ENCODE data around the gene ASIC1. TPM values are rescaled to one million over a fixed set of nuclear protein-coding genes. Genes with fewer than 3 reads are reported as not detected.

ASIC1 gene
- total RNA-seq, 4 donors from 2014 or later = 0.59 to 2.2 (median 1.5) TPM

DNA sequence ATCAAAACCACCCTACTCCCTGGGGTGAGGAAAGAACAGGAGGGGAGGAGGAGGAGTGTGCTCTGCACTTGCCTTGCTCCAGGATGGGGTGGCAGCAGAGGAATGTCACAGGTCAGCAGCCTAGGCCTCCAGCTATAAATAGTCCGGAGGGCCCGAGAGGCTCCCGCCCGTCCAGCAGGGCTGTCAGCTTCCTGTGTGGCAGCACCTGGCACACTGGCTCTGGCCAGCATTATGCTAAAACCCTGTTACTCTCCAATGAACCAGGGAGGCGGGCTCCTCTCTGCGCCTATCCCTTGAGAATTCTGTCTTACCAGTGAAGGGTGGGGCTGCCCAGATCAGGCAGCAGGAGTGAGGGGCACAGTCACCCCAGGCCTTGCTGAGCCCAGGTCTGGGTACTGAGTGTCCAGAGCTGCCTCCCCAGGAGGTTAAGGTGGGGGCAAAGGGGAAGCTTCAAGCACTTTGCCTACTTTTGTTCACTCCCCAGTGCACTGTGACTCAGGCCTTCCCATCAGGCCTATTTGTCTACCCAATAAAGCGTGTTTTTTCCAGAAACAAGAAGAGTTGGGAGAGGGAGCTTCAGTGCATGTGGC lies 53.5 kb downstream of the ASIC1 start:
- no peak for DNase-seq (ENCODE audit: low spot score in 2 of 2)

DNA sequence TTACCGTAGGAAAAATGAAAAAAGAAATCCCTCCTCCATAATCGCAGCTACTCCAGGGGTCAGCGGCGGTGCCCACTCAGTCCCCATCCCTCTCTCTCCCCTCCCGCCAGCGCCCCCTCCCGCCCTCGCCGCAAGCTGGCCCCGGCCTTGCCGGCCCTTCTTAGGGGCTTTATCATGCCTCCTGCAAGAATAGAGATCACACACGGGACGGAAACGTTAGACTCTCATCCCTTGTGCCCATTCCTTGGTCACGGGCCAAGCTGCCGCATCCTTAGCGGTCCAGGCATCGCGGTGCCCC lies 53.9 kb downstream of the ASIC1 start:
- Histone ChIP-seq H3K36me3 (peaks cover 3% of the 10 kb centered on the region), H3K9me3 (no peaks in the 10 kb centered on the region), H3K27me3 (no peaks in the 10 kb centered on the region), H3K4me1 (peaks cover 49% of the 10 kb centered on the region), H3K4me3 (peak overlapping the region; percentile 16), H3K27ac (peak overlapping the region; percentile 80)
- WGBS = 14% methylated on average over 7 of the region's 19 CpGs
- DNase-seq (ENCODE audit: low spot score in 2 of 2) = no peak
- TF ChIP-seq POLR2AphosphoS5 (IDR thresholded peaks at IDR 0.05) = no peak
- TF ChIP-seq, protein P1, sequence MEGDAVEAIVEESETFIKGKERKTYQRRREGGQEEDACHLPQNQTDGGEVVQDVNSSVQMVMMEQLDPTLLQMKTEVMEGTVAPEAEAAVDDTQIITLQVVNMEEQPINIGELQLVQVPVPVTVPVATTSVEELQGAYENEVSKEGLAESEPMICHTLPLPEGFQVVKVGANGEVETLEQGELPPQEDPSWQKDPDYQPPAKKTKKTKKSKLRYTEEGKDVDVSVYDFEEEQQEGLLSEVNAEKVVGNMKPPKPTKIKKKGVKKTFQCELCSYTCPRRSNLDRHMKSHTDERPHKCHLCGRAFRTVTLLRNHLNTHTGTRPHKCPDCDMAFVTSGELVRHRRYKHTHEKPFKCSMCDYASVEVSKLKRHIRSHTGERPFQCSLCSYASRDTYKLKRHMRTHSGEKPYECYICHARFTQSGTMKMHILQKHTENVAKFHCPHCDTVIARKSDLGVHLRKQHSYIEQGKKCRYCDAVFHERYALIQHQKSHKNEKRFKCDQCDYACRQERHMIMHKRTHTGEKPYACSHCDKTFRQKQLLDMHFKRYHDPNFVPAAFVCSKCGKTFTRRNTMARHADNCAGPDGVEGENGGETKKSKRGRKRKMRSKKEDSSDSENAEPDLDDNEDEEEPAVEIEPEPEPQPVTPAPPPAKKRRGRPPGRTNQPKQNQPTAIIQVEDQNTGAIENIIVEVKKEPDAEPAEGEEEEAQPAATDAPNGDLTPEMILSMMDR (IDR thresholded peaks at IDR 0.05) = peak in 1 of 2 donors; percentile 76

More for the DNA sequence above, 53.5 kb downstream of the ASIC1 start:
- H3K36me3 ChIP-seq = no peaks in the 10 kb centered on the region
- 9% methylated on average over 1 of the region's 7 CpGs for WGBS
- peaks cover 47% of the 10 kb centered on the region for H3K4me1 ChIP-seq
- H3K27me3 ChIP-seq = no peaks in the 10 kb centered on the region
- H3K4me3 ChIP-seq = peak overlapping the region; percentile 16
- H3K27ac ChIP-seq = peak overlapping the region; percentile 80
- H3K9me3 ChIP-seq = no peaks in the 10 kb centered on the region
- TF ChIP-seq POLR2A (IDR thresholded peaks at IDR 0.05) (no peak), POLR2AphosphoS5 (IDR thresholded peaks at IDR 0.05) (no peak), EP300 (IDR thresholded peaks at IDR 0.05) (no peak)
- TF ChIP-seq, protein P1 (IDR thresholded peaks at IDR 0.05) = no peak

DNA sequence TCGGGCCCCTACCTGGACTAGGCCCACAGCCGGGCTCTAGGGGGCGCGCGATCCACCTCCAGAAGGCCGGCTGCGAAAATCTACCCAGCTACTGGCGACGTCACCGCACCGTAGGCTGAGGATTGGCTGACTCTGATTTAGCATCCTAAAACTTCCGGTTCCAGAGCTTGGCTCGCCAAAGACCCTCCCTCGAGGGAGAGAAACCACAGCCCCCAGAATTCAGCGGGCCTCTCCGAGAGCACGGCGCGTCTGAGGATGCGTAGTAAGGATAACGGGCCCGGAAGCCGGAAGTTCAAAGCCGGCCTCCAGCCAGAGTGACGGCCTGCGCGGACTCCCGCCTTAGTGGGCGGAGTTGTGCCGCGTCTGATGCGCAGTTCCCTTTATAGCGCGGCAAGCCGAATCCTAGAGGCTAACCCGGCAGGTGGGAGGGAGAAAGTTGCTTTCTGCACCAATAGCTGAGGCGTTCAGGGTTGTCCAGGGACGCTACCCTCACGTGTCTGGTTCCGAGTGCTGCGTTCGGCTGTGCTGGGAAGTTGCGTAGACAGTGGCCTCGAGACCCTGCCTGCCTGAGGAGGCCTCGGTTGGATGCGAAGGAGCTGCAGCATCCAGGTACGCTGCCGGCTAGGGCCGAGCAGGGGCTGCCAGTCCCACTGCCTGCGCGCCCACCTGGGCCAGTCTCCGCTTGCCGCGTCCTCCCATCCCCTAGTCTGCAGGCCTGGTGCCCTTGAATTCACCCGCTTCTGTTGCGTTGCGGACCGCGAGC lies 54.5 kb downstream of the ASIC1 start, which contains the start of gene COX14:
Gene COX14, plus strand, starts transcription at position 544 of the 763 bp plus-strand sequence. CDS start 7,808 bp downstream, outside the sequence.
- under 1% methylated on average over 43 of the region's 59 CpGs for WGBS
- Histone ChIP-seq H3K36me3 (peaks cover 6% of the 10 kb centered on the region), H3K27me3 (no peaks in the 10 kb centered on the region), H3K4me3 (peak within 1 kb of the TSS; percentile 77), H3K4me1 (peaks cover 53% of the 10 kb centered on the region), H3K9me3 (no peaks in the 10 kb centered on the region), H3K27ac (peak within 1 kb of the TSS; percentile 96)
- peak; percentile 99 for DNase-seq (ENCODE audit: low spot score in 2 of 2)
- peak; percentile 93 to 96 for TF ChIP-seq POLR2A (IDR thresholded peaks at IDR 0.05)
- peak; percentile 84 to 94 (median 88) for TF ChIP-seq POLR2AphosphoS5 (IDR thresholded peaks at IDR 0.05)
- TF ChIP-seq, protein P1 (IDR thresholded peaks at IDR 0.05) = peak in 1 of 2 donors; percentile 98
- no peak for TF ChIP-seq EP300 (IDR thresholded peaks at IDR 0.05)

DNA sequence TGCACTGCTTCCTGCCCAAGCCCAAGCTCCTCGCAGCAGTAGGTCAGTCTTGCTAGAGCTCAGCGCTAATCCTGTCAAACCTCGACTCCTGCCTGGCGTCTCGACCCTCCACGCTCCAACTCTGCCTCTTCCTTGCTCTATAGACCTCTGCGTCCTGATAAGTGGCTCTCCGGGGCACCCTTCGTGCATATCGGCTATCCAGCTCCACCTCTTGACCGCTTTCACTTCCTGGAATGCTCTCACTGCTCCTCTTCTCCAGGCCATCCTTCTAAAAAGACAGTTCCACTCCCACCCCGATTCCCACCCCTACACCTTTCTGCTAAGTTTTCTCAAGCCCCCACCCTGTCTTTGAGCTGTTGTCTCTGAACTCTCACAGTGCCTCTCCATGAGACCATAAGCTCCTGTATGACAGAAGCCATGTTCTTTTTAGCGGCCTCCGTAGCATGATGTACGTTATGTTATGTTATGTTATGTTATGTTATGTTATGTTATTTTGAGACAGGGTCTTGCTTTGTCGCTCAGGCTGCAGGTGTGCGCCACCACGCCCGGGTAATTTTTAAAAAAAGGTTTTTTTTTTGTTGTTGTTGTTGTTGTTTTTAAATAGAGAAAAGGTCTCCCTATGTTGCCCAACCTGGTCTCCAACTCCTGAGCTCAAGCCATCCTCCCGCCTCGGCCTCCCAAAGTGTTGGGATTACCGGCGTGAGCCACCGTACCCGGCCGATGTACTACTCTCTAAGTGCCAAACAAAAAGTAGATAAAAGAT lies 55.2 kb downstream of the ASIC1 start:
- Histone ChIP-seq H3K4me3 (peak overlapping the region; percentile 77), H3K9me3 (no peaks in the 10 kb centered on the region), H3K27ac (peak overlapping the region; percentile 96), H3K27me3 (no peaks in the 10 kb centered on the region), H3K4me1 (peaks cover 53% of the 10 kb centered on the region), H3K36me3 (peaks cover 6% of the 10 kb centered on the region)
- DNase-seq (ENCODE audit: low spot score in 2 of 2) = no peak
- 26% methylated on average over 25 of the region's 26 CpGs for WGBS
- TF ChIP-seq EP300 (IDR thresholded peaks at IDR 0.05) = no peak
- TF ChIP-seq POLR2A (IDR thresholded peaks at IDR 0.05) = no peak
- TF ChIP-seq, protein P1 (IDR thresholded peaks at IDR 0.05) = no peak
- TF ChIP-seq POLR2AphosphoS5 (IDR thresholded peaks at IDR 0.05) = no peak
